Testis (tissue), 3 donors: Measurements from ENCODE around the gene ALCAM. TPM values are rescaled to one million over a fixed set of nuclear protein-coding genes. Genes with fewer than 3 reads are reported as not detected.

Experiments
- DNase-seq: peaks from one replicate; pipeline ENCODE4 v3.0.0-alpha.2; 2019
- H3K27ac ChIP-seq, 2 donors: fragments of 200-600 bp; sonication (generic); one replicate each; pipeline ENCODE4 v1.5.1; 2019
- H3K27me3 ChIP-seq: fragments of 200-600 bp; sonication (generic); one replicate; pipeline ENCODE4 v1.5.1; 2019
- H3K36me3 ChIP-seq: fragments of 200-600 bp; sonication (generic); one replicate; pipeline ENCODE4 v1.5.1; 2017; ENCODE audit warnings: low read depth; ENCODE audit errors: missing control alignments
- H3K4me1 ChIP-seq: fragments of 200-600 bp; sonication (generic); one replicate; pipeline ENCODE4 v1.5.1; 2019
- H3K4me3 ChIP-seq, 2 donors: fragments of 200-600 bp; sonication (generic); one replicate each; pipeline ENCODE4 v1.5.1; 2017 to 2019
- H3K9me3 ChIP-seq: fragments of 200-600 bp; sonication (generic); one replicate; pipeline ENCODE4 v1.5.1; 2017
- POLR2A ChIP-seq: fragments of 450-650 bp; IDR thresholded peaks from one replicate; pipeline ENCODE4 v1.6.1; 2017; ENCODE audit warnings: antibody characterized with exemption, mild to moderate bottlenecking, moderate library complexity
- WGBS, 2 donors: methylation state at CpG; one replicate each; pipeline ENCODE4 v1.1.5; 2018; 5-methylcytosine and 5-hydroxymethylcytosine counted together
- intact Hi-C: fragments of 100-400 bp; cut with DNase I; formaldehyde crosslinking; loops from one replicate; pipeline ENCODE4 v1.15.1; 2023; ENCODE audit warnings: low total_unique reads
- polyA plus RNA-seq: library from polyadenylated mRNA; stranded (reverse); fragments of 350-450 nt; fragmentation: Illumina TruSeq; extraction: RNeasy Lipid Tissue Mini Kit (QIAGEN cat#74804); gene quantifications from one replicate; pipeline ENCODE4 v1.2.3, GENCODE V29; 2014; ENCODE audit warnings: low read depth, low replicate concordance; ENCODE audit not compliant: insufficient read depth
- total RNA-seq, 2 donors: library from RNA; depleted of rRNA; stranded (reverse); fragments of >200 nt; gene quantifications; one replicate each; pipeline ENCODE4 v1.2.3, GENCODE V29; 2016
- TF ChIP-seq, protein P1 (sequence below), 3 experiments: fragments of 450-650 bp in 2 of 3; fragments of 200-600 bp in 1 of 3; sonication (generic) in 1 of 3; IDR thresholded peaks; one replicate each; pipeline ENCODE4 v1.5.1; 2016 to 2019; ENCODE audit warnings: antibody characterized with exemption in 3 of 3, mild to moderate bottlenecking in 2 of 3, moderate library complexity in 1 of 3

ALCAM gene
- total and polyA plus RNA-seq, 3 donors from 2014 or later, result 8.3 to 9.0 (median 8.7) TPM

DNA sequence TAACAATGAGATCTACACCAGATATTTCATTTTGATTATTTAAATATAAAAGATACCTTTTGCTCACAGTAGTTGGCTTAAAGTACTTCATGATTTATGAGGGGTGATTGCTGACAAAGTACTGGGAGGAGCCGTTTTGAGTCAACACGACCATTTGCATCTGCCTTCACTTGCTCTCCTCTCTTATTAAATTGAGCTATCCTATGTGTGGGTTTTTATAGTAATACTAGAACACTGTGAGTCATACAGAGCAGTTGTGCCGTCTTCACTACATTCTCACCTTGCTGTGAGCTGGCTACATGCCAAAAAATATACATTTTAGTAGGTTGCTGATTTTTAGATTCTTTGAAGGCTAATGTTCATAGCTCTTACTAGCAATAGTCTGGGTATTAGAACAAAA, 161.2 kb downstream of the ALCAM start:
- no peak overlapping the region for H3K27ac ChIP-seq
- H3K9me3 ChIP-seq, result no peaks in the 10 kb centered on the region
- 73 to 82% methylated on average over 3 of the region's 3 CpGs for WGBS, 2 donors
- H3K4me1 ChIP-seq, result no peaks in the 10 kb centered on the region
- intact Hi-C loops, result no loop called here
- H3K4me3 ChIP-seq, result no peak overlapping the region
- no peak for DNase-seq
- H3K27me3 ChIP-seq, result no peaks in the 10 kb centered on the region
- TF ChIP-seq, protein P1, sequence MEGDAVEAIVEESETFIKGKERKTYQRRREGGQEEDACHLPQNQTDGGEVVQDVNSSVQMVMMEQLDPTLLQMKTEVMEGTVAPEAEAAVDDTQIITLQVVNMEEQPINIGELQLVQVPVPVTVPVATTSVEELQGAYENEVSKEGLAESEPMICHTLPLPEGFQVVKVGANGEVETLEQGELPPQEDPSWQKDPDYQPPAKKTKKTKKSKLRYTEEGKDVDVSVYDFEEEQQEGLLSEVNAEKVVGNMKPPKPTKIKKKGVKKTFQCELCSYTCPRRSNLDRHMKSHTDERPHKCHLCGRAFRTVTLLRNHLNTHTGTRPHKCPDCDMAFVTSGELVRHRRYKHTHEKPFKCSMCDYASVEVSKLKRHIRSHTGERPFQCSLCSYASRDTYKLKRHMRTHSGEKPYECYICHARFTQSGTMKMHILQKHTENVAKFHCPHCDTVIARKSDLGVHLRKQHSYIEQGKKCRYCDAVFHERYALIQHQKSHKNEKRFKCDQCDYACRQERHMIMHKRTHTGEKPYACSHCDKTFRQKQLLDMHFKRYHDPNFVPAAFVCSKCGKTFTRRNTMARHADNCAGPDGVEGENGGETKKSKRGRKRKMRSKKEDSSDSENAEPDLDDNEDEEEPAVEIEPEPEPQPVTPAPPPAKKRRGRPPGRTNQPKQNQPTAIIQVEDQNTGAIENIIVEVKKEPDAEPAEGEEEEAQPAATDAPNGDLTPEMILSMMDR (IDR thresholded peaks at IDR 0.05), result no peak
- no peak for TF ChIP-seq POLR2A
- no peaks in the 10 kb centered on the region for H3K36me3 ChIP-seq

DNA sequence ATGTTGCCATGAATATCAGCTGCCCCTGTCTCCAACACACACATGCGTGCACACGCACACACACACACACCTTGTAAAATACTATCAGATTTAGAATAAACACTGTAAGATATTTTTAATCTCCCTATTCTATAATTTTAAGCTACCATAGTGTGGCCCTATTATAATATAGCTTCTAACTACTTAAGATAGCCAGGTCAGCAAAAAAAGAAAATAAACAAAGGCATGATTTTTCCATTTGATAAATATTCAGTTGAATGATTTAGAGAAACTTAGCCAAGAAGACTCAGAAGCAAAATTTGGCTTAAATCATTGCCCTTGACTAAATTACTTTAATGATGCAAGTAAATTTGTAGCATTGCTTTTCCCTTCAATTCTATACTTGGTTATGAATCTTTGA, 162.2 kb downstream of the ALCAM start:
- intact Hi-C loops, result no loop called here
- no peaks in the 10 kb centered on the region for H3K4me1 ChIP-seq

DNA sequence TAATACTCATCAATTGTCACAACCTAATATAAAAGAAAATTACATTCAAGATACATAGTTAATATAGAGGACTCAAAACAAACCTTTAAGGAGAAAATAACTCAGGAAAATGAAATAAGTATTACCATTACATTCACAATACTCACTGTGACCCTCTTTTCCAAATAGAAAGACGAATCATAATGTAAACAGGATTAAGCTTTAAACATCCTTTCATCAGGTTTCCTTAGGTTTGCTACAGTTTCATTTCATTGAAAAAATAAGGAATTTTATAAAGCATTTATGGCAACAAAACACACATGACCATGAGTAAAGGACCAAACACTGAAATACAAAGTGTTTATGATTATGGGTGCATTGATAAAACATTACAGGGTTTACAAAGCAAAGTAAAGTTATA, 162.7 kb downstream of the ALCAM start:
- no peak overlapping the region for H3K4me3 ChIP-seq
- no peaks in the 10 kb centered on the region for H3K27me3 ChIP-seq
- H3K36me3 ChIP-seq, result no peaks in the 10 kb centered on the region
- H3K4me1 ChIP-seq, result no peaks in the 10 kb centered on the region
- DNase-seq, result no peak
- intact Hi-C loops, result no loop called here
- H3K9me3 ChIP-seq, result no peaks in the 10 kb centered on the region
- no peak for TF ChIP-seq POLR2A
- TF ChIP-seq, protein P1 (IDR thresholded peaks at IDR 0.05), result no peak
- H3K27ac ChIP-seq, result no peak overlapping the region
- 93 to 97% methylated on average over 1 of the region's 1 CpG for WGBS, 2 donors

More for the DNA sequence above, 162.2 kb downstream of the ALCAM start:
- no peaks in the 10 kb centered on the region for H3K27me3 ChIP-seq
- no peaks in the 10 kb centered on the region for H3K9me3 ChIP-seq
- H3K36me3 ChIP-seq, result no peaks in the 10 kb centered on the region
- DNase-seq, result no peak
- no peak overlapping the region for H3K27ac ChIP-seq
- no peak overlapping the region for H3K4me3 ChIP-seq
- no peak for TF ChIP-seq POLR2A
- TF ChIP-seq, protein P1 (IDR thresholded peaks at IDR 0.05), result no peak
- WGBS, 2 donors, result 95 to 99% methylated on average over 2 of the region's 2 CpGs

DNA sequence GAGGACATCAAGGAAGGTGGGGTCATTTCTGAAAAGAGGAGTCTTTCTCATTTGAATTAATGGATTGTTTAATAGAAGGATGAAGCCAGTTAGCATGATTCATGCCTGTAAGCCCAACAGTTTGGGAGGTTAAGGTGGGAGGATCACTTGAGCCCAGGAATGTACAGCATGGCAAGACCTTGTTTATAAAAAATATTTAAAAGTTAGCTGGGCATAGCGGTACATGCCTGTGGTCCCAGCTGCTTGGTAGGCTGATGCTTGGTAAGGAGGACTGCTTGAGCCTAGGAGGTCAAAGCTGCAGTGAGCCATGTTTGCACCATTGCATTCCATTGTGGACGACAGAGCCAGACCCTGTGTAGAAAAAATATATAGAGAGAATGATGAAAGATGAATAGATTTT, 165.5 kb downstream of the ALCAM start:
- H3K4me3 ChIP-seq, result no peak overlapping the region
- no peaks in the 10 kb centered on the region for H3K9me3 ChIP-seq
- 88 to 93% methylated on average over 2 of the region's 2 CpGs for WGBS, 2 donors
- intact Hi-C loops, result no loop called here
- no peak for TF ChIP-seq POLR2A
- TF ChIP-seq, protein P1 (IDR thresholded peaks at IDR 0.05), result no peak
- no peaks in the 10 kb centered on the region for H3K36me3 ChIP-seq
- no peaks in the 10 kb centered on the region for H3K4me1 ChIP-seq
- no peak overlapping the region for H3K27ac ChIP-seq
- DNase-seq, result no peak
- no peaks in the 10 kb centered on the region for H3K27me3 ChIP-seq

DNA sequence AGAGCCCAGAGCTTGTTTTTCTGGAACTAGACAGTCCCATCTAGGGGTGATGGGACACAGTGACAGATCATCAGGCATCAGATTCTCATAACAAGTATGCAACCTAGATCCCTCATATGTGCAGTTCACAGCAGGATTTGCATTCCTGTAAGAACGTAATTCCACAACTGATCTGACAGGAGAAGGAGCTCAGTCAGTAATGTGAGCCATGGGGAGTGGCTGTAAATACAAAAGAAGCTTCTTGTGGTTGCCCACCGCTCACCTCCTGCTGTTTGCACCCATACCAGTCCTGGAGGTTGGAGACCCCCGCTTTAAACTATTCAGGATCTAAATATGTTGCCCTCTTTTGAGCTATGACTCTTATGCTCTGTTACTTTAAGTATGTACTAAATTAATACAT, 167.3 kb downstream of the ALCAM start:
- no peak for TF ChIP-seq POLR2A
- TF ChIP-seq, protein P1 (IDR thresholded peaks at IDR 0.05), result no peak
- H3K36me3 ChIP-seq, result no peaks in the 10 kb centered on the region
- no peaks in the 10 kb centered on the region for H3K9me3 ChIP-seq
- no peak overlapping the region for H3K27ac ChIP-seq
- no peak overlapping the region for H3K4me3 ChIP-seq
- no peaks in the 10 kb centered on the region for H3K27me3 ChIP-seq
- H3K4me1 ChIP-seq, result no peaks in the 10 kb centered on the region
- intact Hi-C loops, result no loop called here
- WGBS, 2 donors, result 89 to 91% methylated on average over 3 of the region's 3 CpGs
- no peak for DNase-seq
